NCI-H146 treated with DMSO at 0.1 percent for 48 hours (cell line): ENCODE data around the gene PGLYRP3.

ENCODE experiments used
- DNase-seq: peaks from one replicate; lab custom pipeline; 2025; ENCODE audit not compliant: unreplicated experiment; lab: John Stamatoyannopoulos, UW

The PGLYRP3 gene

DNA sequence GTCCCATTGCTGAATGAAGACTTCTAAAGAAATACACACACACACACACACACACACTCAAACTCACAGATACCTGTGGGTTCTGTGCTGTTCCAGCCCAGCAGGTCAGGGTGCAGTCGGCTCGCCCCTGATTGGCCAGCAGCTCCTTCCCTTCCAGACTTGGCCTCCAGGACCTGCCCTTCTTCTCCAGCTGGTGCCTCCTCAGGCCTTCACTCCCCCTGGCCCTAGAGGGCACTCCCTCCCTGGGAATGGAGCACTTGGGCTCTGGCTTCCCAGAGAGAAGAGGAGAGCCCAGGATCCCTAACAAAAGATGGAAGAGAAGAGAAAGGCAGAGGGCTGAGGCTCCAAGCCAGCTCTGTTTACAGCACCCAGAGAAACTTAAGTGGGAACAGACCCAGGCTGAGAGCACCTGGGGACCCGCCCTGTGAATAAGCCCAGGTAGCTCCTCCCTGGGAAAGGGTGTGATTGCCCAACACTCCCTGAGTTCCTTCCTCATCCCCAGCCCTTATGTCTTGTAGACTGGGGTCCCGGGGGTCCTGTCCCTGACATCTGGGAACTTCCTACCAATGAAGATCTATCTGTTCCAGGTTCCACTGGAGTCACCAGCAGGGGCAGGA is at the start of gene PGLYRP3:
TSS of gene PGLYRP3 (minus strand) at position 383 of the 617 bp plus-strand sequence. CDS start 2,287 bp downstream, outside the sequence.
- no peak for DNase-seq

GRCh38 chr1:153362187-153362775 is 49.5 kb upstream of the PGLYRP3 start:
- no peak for DNase-seq

GRCh38 chr1:153361480-153362109 is 48.8 kb upstream of the PGLYRP3 start:
- DNase-seq = no peak

- no peak for DNase-seq
Observed at GRCh38 chr1:153360592-153361479, 48.1 kb upstream of the PGLYRP3 start.

GRCh38 chr1:153360190-153360589 is 47.4 kb upstream of the PGLYRP3 start:
- no peak for DNase-seq

DNA sequence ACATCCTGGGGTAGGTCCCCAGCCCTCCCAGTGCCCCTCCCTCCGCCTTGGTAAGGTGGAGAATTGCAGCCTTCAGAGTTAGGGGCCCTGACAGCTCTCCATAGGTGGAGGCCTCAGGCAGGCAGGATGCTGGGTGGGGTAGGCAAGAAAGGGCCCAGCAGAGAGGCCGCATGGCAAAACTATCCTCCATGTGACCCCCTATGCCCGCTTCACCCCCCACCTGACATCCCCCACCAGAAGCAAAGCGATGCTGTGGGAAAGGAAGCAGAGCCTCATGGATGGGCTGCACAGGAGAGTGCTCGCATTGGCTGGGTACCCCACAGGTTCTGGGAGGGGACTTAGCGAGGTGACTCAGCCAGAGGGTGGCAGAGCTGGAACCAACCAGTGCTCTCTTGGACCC is 46.5 kb upstream of the PGLYRP3 start:
- DNase-seq = no peak

- no peak for DNase-seq
Observed at GRCh38 chr1:153358691-153358975, 45.9 kb upstream of the PGLYRP3 start.

DNA sequence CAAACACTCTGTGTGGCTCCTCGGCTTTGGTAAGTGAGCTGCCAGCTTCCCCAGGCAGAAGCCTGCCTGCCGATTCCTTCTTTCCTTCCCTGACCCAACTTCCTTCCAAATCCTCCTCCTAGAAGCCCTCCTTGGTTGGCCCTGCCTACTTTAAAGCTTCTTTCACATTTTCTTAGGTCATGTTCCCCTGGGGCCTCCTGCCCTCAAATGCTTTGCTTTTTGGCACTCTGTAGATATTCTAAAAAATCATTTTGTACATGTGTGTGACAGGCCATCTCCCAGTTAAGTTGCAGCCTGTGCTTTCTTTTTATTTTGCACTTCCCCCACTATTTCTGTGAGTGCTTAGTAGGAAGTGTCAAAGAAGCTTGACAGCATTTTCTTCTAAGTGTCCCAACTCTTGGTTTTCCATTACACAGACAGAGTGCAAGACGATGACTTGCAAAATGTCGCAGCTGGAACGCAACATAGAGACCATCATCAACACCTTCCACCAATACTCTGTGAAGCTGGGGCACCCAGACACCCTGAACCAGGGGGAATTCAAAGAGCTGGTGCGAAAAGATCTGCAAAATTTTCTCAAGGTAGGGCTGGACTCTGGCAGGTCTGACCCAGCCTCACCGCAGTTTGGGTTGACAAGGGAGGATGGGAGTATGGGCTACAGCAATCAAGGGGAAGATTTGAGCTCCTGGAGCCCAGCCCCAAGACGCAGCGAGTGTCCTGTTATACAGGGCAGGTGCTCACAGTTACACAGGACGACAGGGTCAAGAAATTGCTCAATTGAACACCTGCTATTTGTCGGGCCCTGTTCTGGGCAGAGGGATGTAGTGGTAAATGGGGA is 45.3 kb upstream of the PGLYRP3 start, which contains the start of gene S100A9:
TSS of gene S100A9 (plus strand) at position 2 of the 838 bp plus-strand sequence. CDS start at position 432, 430 bp downstream.
- no peak for DNase-seq

DNA sequence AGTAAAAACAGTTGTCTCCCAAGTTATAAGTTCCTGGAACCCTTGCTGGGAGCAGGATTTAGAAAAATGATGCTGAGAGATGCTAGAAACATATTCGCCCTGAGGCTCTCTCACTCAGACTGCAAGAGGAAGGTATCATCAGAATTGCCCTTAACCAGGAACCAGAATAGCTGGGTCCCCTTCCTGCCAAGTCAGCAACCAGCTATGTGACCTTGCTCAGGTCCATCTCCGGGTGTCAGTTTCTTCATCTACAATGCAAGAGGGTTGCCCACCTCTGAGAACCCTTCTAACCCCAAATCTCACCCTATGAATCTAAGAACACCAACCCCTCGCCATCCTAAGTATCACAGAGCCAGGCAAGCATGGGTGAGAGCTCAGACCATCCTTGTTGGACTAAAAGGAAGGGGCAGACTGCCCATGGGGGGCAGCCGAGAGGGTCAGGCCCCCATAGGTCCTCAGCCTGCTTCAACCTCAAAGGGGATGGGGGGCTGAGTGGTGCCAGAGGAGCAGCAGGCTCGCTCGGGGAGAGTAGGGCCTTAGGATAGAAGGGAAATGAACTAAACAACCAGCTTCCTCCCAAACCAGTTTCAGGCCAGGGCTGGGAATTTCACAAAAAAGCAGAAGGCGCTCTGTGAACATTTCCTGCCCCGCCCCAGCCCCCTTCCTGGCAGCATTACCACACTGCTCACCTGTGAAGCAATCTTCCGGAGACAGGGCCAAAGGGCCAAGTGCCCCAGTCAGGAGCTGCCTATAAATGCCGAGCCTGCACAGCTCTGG is 44.5 kb upstream of the PGLYRP3 start:
- no peak for DNase-seq

GRCh38 chr1:153356392-153357075 is 43.8 kb upstream of the PGLYRP3 start:
- no peak for DNase-seq

- DNase-seq = peak; percentile 31
Observed at GRCh38 chr1:153355445-153356071, 42.8 kb upstream of the PGLYRP3 start.

DNA sequence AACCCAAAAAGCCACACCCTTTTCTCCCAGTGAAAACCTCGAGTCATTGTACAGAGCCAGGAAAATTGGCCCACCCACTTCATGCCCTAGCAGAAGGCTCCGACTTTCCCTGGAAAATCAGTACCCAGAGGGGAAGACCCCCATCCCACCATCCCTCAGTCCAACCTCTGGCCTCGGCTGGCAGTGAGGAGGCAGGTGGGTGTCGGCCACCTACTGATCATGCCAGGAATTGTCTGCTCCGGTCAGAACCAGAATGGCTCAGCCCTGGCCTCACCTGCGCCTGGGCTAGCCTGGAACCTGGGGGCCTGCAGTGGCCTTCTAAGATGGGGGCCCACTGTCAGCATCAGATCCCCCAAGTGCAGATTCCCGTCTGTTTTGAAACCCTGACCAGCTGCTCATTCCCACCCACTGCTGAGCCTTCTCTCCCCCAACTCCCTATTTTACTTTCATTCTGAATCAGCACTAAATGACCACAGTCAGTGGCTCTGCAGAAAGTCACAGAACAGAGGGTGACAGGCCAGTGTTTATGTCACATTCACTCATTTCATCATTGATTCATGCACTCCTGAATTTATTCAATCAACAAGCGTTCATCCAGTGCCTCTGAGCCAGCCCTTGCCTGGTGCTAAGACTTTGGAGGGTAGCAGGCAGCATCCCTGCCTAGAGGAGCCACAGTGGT is 41.9 kb upstream of the PGLYRP3 start:
- no peak for DNase-seq

- no peak for DNase-seq
Observed at GRCh38 chr1:153353226-153353947, 40.6 kb upstream of the PGLYRP3 start.

DNA sequence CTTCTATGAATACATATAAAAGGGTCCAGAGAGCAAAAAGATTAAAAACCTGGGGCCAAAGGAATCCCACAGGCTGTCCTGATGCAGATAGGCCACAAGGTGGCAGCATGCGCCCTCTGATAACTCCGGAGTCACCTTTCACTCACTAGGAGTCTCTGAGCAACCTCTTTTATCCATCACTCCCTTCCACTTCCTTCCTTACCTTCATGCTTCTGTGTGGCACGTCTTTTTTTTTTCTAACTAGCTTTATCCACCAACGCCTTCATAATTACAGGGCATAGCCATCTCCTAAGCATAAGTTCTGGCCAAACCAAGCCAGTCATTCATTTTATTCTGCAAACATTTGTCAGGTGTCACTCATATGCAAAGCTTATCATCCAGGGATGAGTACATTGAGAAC is 39.8 kb upstream of the PGLYRP3 start:
- peak; percentile 72 for DNase-seq

GRCh38 chr1:153350321-153350957 is 37.7 kb upstream of the PGLYRP3 start:
- DNase-seq = no peak

DNA sequence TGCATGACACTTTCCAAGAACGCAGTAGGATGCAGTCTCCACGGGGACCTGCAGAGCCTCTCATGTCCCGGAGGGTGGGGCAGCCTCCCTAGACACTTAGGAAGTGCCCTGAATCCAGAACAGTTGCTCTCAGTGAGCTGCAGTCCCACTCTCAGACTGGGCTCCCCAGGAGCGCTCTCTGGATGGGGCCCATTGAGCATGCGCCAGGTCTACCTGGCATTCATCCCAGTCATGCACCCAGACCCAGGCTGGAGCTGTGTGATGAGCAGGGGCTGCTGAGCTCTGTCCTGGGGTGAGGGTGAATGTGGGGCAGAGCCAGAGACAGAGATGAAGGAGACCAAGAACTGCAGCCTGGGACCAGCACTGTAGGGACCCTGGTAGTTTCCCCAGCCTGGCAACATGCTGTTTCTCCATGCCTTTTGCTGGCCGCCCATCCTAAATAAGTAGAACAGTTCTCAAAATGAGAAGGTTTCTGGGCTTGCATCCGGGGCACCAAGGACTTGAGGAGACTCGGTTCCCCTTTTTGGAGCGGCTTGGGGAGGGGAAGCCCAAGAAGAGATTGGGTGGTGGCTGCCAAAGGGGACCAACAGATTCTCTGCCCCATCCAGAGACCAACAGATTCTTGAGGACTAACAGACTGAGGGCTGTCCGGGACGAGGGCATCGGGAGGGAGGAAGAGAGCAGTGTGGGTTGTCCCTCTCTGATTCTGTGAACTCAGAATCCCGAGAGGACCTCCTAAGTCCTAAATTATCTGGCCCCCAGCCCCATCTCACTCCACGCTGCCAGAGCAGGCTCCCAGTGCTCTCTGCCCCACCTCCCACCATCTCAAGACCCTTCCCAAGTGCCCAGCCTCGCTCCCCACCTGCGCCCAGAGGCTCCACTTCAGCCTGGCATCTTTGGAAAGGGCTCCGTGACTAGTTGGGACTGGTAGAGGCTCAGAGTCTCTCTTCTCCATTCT is 36.9 kb upstream of the PGLYRP3 start:
- no peak for DNase-seq
